ENCODE results near the gene GRK4.
"Not testable (repeated sequence)": the region's sequence is repeated elsewhere in the genome, so short reads cannot be mapped to it uniquely, and the experiment has no call there.

The GRK4 gene

DNA sequence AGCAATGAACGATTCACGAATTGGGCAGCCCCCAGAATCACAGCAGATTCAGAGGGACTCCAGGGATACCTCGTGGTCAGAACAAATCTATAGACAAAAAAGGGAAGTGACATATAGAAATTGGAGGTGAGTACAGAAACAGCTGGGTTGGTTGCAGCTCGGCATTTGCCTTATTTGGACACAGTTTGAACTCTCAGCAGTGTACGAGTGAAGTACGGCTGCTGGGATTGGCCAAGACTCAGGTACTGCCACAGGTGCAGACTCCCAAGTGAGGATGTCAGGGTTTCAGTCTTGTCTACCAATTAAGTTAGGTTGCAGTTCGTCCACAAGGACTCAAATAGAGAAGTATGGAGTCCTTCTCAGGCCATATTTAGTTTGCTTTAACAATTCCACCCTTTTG lies 82.8 kb downstream of the GRK4 start:
- no peak overlapping the region for H3K4me3 Mint-ChIP-seq
- H3K27ac Mint-ChIP-seq = no peak overlapping the region
- intact Hi-C loops (cut with micrococcal nuclease) = loop anchor here (2.0 kb wide), 1 partner anchor 33 kb away; no protein-coding TSS in a partner anchor
- no peaks in the 10 kb centered on the region for H3K36me3 Mint-ChIP-seq (ENCODE audit: low read depth)
- peaks cover 12% of the 10 kb centered on the region for H3K27me3 Mint-ChIP-seq
- no peaks in the 10 kb centered on the region for H3K9me3 Mint-ChIP-seq
- peaks cover 53% of the 10 kb centered on the region for H3K4me1 Mint-ChIP-seq (ENCODE audit: low read depth)

DNA sequence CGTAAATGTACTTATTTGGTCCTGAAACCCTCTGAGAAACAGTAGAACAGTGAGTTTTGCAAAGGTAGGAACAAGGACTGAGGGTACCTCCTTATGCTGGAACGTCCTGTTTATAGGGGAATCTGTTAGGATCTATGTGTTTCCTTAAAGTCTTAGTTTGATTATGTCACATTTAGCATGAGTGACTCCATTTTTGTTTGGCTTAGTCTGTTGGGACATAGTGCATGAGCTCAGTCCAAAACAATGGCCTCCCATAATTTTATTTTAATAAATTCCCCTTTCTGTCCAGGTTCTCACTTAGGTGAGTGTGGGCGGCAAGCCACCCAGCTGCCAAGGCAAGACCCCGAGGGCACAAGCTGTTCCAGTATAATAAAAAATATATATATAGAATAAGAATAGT lies 83.3 kb downstream of the GRK4 start:
- peaks cover 17% of the 10 kb centered on the region for H3K27me3 Mint-ChIP-seq
- H3K9me3 Mint-ChIP-seq = no peaks in the 10 kb centered on the region
- H3K27ac Mint-ChIP-seq = no peak overlapping the region
- H3K36me3 Mint-ChIP-seq (ENCODE audit: low read depth) = no peaks in the 10 kb centered on the region
- intact Hi-C loops (cut with micrococcal nuclease) = loop anchor here (2.0 kb wide), 1 partner anchor 32 kb away; no protein-coding TSS in a partner anchor
- H3K4me1 Mint-ChIP-seq (ENCODE audit: low read depth) = peaks cover 48% of the 10 kb centered on the region
- H3K4me3 Mint-ChIP-seq = no peak overlapping the region

DNA sequence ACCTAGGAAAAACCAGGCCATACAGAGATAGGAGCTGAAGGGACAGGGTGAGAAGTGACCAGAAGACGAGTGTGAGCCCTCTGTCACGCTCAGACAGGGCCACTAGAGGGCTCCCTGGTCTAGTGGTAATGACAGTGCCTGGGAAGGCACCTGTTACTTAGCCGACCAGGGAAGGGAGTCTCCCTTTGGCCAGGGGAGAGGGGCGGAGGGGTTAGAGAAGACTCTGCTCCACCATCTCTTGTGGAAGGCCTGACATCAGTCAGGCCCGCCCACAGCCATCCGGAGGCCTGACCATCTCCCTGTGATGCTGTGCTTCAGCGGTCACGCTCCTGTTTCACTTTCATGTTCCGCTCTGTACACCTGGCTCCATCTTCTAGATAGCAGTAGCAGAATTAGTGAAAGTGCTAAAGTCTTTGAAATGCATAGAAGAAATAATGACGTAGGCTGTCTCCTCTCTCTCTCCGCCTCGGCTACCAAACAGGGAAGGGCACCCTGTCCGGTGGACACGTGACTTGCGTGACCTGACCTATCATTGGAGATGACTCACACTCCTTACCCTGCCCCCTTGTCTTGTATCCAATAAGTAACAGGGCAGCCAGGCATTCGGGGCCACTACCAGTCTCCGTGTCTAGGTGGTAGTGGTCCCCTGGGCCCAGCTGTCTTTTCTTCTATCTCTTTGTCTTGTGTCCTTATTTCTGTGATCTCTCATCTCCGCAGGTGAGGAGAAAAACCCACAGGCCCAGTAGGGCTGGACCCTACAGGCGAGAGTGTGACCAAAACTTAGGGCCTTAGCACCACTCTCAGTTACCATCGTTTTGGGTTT lies 84.3 kb downstream of the GRK4 start:
- Mint-ChIP-seq H3K27ac (no peak overlapping the region), H3K27me3 (peaks cover 19% of the 10 kb centered on the region), H3K4me3 (peak overlapping the region; percentile 54), H3K9me3 (no peaks in the 10 kb centered on the region), H3K4me1 (ENCODE audit: low read depth) (peaks cover 37% of the 10 kb centered on the region), H3K36me3 (ENCODE audit: low read depth) (no peaks in the 10 kb centered on the region)
- intact Hi-C loops (cut with micrococcal nuclease) = loop anchor here (2.0 kb wide), 1 partner anchor 31 kb away; no protein-coding TSS in a partner anchor

DNA sequence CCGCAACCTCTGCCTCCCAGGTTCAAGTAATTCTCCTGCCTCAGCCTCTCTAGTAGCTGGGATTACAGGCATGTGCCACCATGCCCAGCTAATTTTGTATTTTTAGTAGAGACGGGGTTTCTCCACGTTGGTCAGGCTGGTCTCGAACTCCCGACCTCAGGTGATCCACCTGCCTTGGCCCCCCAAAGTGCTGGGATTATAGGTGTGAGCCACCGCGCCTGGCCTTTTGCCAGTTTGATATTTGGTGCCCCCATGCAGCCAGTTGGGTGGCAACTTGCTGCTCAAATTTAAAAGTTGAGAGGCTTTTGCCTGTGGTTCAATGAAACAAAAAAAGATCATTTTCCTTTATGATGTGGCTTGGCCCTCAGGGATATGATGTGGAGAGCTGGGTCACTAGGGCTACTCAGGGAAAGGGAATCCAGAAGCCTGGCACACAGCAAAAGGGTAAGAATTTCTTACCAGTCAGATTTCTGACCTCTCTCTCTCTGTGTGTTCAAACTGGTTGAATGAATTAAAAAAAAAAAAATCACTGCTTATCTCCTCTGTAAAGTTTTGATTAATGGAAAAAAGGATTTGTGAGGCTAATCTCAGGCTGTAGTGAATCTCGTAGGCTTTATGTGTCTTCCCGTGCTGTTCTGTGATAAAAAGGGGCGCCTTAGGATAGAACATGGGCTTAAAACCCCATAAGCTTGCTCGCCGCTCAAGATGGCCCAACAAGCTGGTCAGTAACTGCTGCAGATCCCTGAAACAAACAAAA lies 87.9 kb downstream of the GRK4 start:
- Mint-ChIP-seq H3K4me1 (ENCODE audit: low read depth) (peaks cover 11% of the 10 kb centered on the region), H3K27me3 (peaks cover 30% of the 10 kb centered on the region), H3K36me3 (ENCODE audit: low read depth) (peaks cover 17% of the 10 kb centered on the region), H3K9me3 (peaks cover 21% of the 10 kb centered on the region)
- H3K4me3 Mint-ChIP-seq; H3K27ac Mint-ChIP-seq; intact Hi-C loops (cut with micrococcal nuclease): not testable (repeated sequence)

DNA sequence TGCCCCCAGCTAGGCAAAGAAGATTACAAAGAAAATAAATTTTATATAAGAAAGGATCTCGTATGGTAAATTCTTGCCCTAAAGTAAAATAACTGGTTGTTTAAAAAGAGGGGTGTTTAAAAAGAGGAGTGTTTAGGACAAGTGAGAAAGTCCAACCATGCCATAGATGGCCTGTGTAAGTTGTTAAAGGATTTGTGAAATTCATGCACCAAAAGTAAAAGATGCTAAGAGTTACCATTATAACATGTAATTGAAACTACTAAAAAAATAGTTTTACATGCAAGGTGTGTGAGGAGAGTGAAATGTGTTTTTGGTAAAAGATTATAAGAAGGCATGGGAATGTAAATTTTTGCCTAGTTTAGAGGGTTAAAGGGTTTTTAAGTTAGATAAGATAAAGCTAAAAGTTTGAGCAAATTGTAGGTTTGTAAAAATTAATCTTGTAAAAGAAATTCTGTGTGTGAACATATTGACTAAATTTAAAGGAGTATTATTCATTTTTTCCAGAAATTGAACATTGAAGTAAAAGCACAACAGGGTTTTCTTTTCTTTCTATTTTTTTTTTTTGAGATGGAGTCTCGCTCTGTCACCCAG lies 90.9 kb downstream of the GRK4 start:
- Mint-ChIP-seq H3K27me3 (peaks cover 28% of the 10 kb centered on the region), H3K27ac (no peak overlapping the region), H3K36me3 (ENCODE audit: low read depth) (peaks cover 17% of the 10 kb centered on the region), H3K9me3 (peaks cover 29% of the 10 kb centered on the region), H3K4me1 (ENCODE audit: low read depth) (peaks cover 9% of the 10 kb centered on the region), H3K4me3 (no peak overlapping the region)
- intact Hi-C loops (cut with micrococcal nuclease) = no loop called here

DNA sequence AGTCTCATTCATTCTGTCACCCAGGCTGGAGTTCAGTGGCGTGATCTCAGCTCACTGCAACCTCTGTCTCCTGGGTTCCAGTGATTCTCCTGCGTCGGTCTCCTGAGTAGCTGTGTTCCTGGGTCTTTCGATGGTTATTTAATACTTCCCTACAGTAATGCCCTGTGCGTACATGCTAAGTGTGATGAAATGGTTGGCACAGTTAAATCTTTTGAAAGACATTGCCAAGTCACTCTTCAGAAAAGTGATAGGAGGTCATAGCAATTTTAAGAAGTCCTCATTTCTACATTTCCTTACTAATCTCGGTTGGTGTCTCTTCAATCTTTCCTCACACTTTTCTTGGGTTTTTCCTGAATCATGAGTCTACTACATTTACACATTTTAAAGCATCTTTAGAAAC lies 96.6 kb downstream of the GRK4 start:
- no peak overlapping the region for H3K27ac Mint-ChIP-seq
- no peak overlapping the region for H3K4me3 Mint-ChIP-seq
- H3K9me3 Mint-ChIP-seq = peaks cover 20% of the 10 kb centered on the region
- intact Hi-C loops (cut with micrococcal nuclease) = no loop called here
- peaks cover 35% of the 10 kb centered on the region for H3K27me3 Mint-ChIP-seq
- peaks cover 11% of the 10 kb centered on the region for H3K36me3 Mint-ChIP-seq (ENCODE audit: low read depth)
- H3K4me1 Mint-ChIP-seq (ENCODE audit: low read depth) = peaks cover 42% of the 10 kb centered on the region

DNA sequence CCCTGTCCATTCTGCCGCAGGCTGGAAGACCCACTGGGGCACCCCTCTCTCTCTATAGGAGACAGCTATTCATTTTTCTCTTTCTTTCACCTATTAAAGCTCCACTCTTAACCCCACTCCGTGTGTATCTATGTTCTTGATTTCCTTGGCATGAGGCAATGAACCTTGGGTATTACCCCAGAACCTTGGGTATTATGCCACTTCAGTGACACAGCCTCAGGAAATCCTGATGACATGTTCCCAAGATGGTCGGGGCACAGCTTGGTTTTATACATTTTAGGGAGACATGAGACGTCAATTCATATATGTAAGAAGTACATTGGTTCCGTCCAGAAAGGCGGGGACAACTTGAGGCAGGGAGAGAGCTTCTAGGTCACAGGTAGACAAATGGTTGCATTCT lies 97.6 kb downstream of the GRK4 start:
- Mint-ChIP-seq H3K27ac (no peak overlapping the region), H3K4me1 (ENCODE audit: low read depth) (peaks cover 42% of the 10 kb centered on the region), H3K9me3 (peaks cover 12% of the 10 kb centered on the region), H3K4me3 (no peak overlapping the region), H3K27me3 (peaks cover 34% of the 10 kb centered on the region), H3K36me3 (ENCODE audit: low read depth) (peaks cover 4% of the 10 kb centered on the region)
- intact Hi-C loops (cut with micrococcal nuclease) = no loop called here

DNA sequence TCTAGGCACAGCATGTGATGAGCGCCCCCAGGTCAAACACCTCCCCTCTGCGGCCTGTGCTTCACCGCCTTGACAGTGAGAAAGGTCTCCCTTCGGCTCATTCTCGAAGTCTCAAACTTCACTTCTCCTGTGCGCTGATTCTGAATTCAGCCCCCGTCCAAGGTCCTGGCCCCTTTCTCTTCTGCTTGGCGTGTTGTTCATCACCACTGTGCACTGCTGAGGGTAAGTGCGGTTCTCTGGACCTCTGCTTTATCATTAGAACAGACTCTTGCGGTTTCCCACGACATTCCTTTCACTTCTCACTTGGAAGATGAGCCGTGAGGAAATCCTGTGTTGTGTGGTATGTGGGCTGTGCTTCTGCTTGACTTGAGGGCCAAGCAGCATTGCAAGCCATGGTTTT lies 99.1 kb downstream of the GRK4 start:
- Mint-ChIP-seq H3K9me3 (no peaks in the 10 kb centered on the region), H3K27ac (no peak overlapping the region), H3K36me3 (ENCODE audit: low read depth) (no peaks in the 10 kb centered on the region), H3K4me3 (peak overlapping the region; percentile 30), H3K27me3 (peaks cover 27% of the 10 kb centered on the region), H3K4me1 (ENCODE audit: low read depth) (peaks cover 57% of the 10 kb centered on the region)
- intact Hi-C loops (cut with micrococcal nuclease) = no loop called here

DNA sequence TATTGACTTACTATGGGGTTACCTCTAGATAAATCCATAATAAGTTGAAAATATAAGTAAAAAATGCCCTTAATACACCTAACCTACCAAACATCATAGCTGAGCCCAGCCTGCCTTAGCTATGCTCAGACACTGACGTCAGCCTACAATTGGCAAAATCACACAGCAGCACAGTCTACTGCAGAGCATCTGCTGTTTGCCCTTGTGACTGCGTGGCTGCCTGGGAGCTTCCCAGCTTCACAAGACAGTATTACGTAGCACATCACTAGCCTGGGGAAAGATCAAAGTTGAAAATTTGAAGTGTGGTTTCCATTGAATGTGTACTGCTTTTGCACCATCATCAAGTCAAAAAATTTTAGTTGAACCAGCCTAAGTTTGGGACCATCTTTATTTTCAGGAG lies 102.2 kb downstream of the GRK4 start:
- intact Hi-C loops (cut with micrococcal nuclease) = no loop called here
- Mint-ChIP-seq H3K9me3 (no peaks in the 10 kb centered on the region), H3K4me1 (ENCODE audit: low read depth) (peaks cover 44% of the 10 kb centered on the region), H3K36me3 (ENCODE audit: low read depth) (no peaks in the 10 kb centered on the region), H3K27ac (no peak overlapping the region), H3K4me3 (no peak overlapping the region), H3K27me3 (peaks cover 41% of the 10 kb centered on the region)

DNA sequence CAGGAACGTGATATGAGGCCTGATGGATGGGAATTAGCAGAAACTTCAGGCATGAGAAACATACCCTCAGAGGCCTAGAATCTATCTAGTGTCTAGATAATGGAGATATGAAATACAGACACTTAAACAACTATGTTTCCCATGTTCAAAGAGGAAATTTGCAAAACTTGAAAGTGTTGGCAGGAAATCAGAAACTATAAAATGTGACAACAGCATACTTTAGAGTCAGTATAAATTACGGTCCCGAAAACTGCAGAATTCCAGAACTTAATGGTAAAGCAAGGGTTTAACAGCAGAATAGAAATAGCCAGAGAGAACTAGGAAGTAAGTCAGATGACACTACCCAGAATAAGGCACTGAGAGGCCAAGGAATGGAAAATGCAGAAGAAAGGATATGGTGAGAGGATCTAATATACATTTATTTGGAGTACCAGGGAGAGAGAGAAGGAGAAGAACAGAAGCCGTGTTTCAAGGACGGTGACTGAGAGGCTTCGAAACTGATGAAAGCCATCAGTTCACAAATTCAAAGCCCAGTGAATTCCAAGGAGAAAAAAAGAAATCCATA lies 103.5 kb downstream of the GRK4 start:
- Mint-ChIP-seq H3K4me3 (no peak overlapping the region), H3K27ac (peak overlapping the region; percentile 39), H3K4me1 (ENCODE audit: low read depth) (peaks cover 36% of the 10 kb centered on the region), H3K36me3 (ENCODE audit: low read depth) (no peaks in the 10 kb centered on the region), H3K9me3 (no peaks in the 10 kb centered on the region), H3K27me3 (peaks cover 35% of the 10 kb centered on the region)
- intact Hi-C loops (cut with micrococcal nuclease) = no loop called here

DNA sequence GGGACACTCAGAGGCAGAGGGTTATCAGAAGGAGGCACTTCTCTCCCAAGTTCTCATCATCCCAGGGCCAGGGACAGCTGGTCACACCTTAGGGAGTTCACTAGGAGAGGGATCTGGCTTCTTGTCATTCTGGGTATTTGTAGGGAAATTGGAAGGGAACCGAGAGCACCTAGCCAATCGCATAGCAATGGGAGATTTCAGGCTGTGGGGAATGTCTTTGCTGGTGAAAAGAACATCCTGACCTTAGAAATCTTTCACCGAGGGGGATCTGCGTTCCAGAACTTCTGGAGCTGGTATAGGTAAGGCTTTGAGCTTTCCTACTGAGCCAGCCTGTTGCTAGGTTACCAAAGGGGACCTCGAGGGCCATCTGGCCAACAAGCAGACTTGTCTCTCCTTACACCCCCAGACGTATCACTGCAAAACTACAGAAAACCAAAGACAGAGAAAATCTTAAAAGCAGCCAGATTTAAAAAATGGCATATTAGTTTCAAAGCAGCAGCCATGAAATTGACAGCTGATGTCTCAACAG lies 104.2 kb downstream of the GRK4 start:
- Mint-ChIP-seq H3K27me3 (peaks cover 32% of the 10 kb centered on the region), H3K4me3 (no peak overlapping the region), H3K9me3 (no peaks in the 10 kb centered on the region), H3K36me3 (ENCODE audit: low read depth) (no peaks in the 10 kb centered on the region), H3K4me1 (ENCODE audit: low read depth) (peaks cover 31% of the 10 kb centered on the region), H3K27ac (peak overlapping the region; percentile 39)
- intact Hi-C loops (cut with micrococcal nuclease) = no loop called here

DNA sequence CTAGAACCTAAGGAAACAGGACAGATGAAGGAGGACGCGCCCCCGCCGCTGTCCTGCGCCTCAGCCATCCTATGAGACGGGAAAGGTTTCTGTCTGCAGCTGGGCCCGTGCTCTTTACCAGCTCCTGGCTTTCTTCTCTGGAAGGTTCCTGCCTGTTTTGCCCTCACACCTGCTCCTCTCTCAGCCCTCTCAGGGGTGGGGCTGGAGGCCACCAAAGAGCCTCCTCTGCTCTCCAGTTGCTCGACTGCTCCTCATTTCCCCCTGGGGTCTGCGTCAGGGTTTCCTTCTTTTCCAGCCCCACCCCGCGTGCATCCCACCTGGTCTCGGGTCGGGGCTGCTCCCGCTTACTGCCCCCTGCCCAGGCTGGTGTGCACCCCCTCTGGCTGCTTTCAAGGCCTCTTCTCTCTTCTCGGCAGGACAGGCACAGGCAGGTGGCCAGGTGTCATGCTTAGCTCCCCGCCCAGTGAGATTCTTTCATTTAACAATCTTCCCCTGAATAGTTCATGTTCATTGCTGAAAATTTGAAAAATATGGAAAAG lies 106.4 kb downstream of the GRK4 start:
- H3K9me3 Mint-ChIP-seq = no peaks in the 10 kb centered on the region
- intact Hi-C loops (cut with micrococcal nuclease) = loop anchor here (10.0 kb wide), 1 partner anchor 105 kb away; the partner anchor contains the start of genes GRK4 and NOP14
- no peak overlapping the region for H3K4me3 Mint-ChIP-seq
- H3K27ac Mint-ChIP-seq = no peak overlapping the region
- H3K36me3 Mint-ChIP-seq (ENCODE audit: low read depth) = peaks cover 6% of the 10 kb centered on the region
- peaks cover 28% of the 10 kb centered on the region for H3K27me3 Mint-ChIP-seq
- peaks cover 20% of the 10 kb centered on the region for H3K4me1 Mint-ChIP-seq (ENCODE audit: low read depth)

DNA sequence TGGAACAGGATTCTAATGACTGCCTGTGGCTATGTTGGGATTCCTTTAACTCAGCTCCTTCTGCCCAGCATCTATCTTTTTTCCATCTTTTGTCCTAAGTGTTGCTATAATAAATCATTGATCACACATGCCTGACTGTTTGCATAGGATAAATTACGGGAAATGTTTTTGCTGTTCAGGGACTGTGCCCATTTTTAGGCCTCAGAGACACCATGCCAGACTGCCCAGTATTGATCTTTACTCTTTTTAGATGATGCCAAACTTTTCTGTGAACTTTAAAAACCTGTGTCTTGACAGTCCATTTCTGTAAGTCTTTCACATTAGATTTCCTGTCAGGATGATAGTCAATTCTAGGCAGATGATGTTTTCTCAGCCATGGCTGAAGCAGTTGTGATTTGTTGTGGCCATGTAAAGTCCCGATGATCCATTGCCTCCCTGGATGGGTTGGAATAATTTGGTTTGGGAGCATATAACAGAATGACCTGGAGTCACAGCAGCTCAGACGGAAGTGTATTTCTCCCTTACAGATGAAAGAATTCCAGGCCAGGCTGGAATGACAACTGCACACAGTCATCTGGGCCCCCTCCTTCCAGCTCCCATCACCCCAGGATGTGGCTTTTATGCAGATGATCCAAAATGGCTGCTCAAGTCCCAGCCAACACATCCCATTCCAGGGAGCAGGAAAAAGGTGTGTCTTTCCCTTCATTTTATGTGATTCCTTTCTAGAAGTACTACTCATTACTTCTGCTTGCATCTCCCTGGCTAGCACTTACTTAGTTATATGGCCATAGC lies 107.5 kb downstream of the GRK4 start:
- H3K4me3 Mint-ChIP-seq = no peak overlapping the region
- peaks cover 23% of the 10 kb centered on the region for H3K27me3 Mint-ChIP-seq
- intact Hi-C loops (cut with micrococcal nuclease) = loop anchor here (10.0 kb wide), 1 partner anchor 106 kb away; the partner anchor contains the start of genes GRK4 and NOP14
- H3K36me3 Mint-ChIP-seq (ENCODE audit: low read depth) = peaks cover 16% of the 10 kb centered on the region
- peaks cover 28% of the 10 kb centered on the region for H3K4me1 Mint-ChIP-seq (ENCODE audit: low read depth)
- H3K27ac Mint-ChIP-seq = no peak overlapping the region
- no peaks in the 10 kb centered on the region for H3K9me3 Mint-ChIP-seq

Measured in dendritic cell treated with granulocyte-macrophage colony-stimulating factor and Interleukin-4, amounts not matched to agents 40 ng/mL and 50 ng/mL, for 4 days (primary cell).